HepG2 (cell line): ENCODE measurements around the gene NEU4. TPM values are rescaled to one million over a fixed set of nuclear protein-coding genes. Genes with fewer than 3 reads are reported as not detected.
A peak's percentile ranks its signal among the peaks of the same experiment; 100 is the strongest.

Experiments
- ATAC-seq: fragments of 200-7000 bp; cut with Tn5 transposase; 3 replicates; pipeline ENCODE4 v1.9.1; 2020; ENCODE audit warnings: mild to moderate bottlenecking, moderate library complexity
- BruUV-seq: library from RNA; stranded (reverse); fragments of 400-500 nt; replicated peaks from 2 replicates; lab custom pipeline; 2021; lab: Mats Ljungman, UMichigan
- CTCF ChIA-PET: fragments of 300-600 bp; formaldehyde crosslinking; extraction: SDS; loops from one replicate; lab custom pipeline; 2021; ENCODE audit warnings: low total read pairs, inconsistent platforms, low intra/inter-chr PET ratio; lab: Yijun Ruan, JAX
- POLR2A ChIA-PET: fragments of 350-600 bp; sonication (Branson Sonifier 250); formaldehyde crosslinking; loops from one replicate; lab custom pipeline; 2020; ENCODE audit warnings: antibody characterized with exemption, inconsistent platforms; lab: Yijun Ruan, JAX
- DNase-seq: peaks from one replicate; pipeline ENCODE4 v3.0.0-alpha.2; 2015; ENCODE audit warnings: low spot score
- FAIRE-seq: peaks from 3 replicates; lab custom pipeline; 2011; peaks lifted over from hg19 to GRCh38; lab: Jason Lieb, UNC
- H2AFZ ChIP-seq: one replicate; pipeline ENCODE4 v1.6.1; 2011; ENCODE audit warnings: low read length, inconsistent platforms
- H3K27ac ChIP-seq: fragments of 300-600 bp; 3 replicates; pipeline ENCODE4 v1.8.0; 2011; ENCODE audit warnings: mixed run types, mild to moderate bottlenecking, mixed read lengths, low read length, inconsistent platforms; ENCODE audit not compliant: insufficient read depth; ENCODE audit errors: extremely low read length
- H3K27me3 ChIP-seq, 2 experiments: fragments of 200-600 bp in 1 of 2; 2 replicates in 1 of 2; 3 replicates in 1 of 2; pipeline versions ENCODE4 v1.6.0 to v1.8.0; 2011; ENCODE audit warnings: low read length in 2 of 2, mild to moderate bottlenecking in 2 of 2, moderate library complexity in 2 of 2, inconsistent platforms in 1 of 2; ENCODE audit not compliant: insufficient read depth in 2 of 2, control insufficient read depth in 1 of 2
- H3K36me3 ChIP-seq, 2 experiments: fragments of 200-600 bp in 1 of 2; replicated peaks in 1 of 2; 2 replicates in 1 of 2; 3 replicates in 1 of 2; pipeline versions ENCODE4 v1.5.1 to v1.8.0; 2011; ENCODE audit warnings: low read length in 2 of 2, inconsistent platforms in 1 of 2; ENCODE audit not compliant: insufficient read depth in 2 of 2, control insufficient read depth in 1 of 2
- H3K4me1 ChIP-seq: 2 replicates; pipeline ENCODE4 v1.5.1; 2012; ENCODE audit warnings: low read length, inconsistent platforms; ENCODE audit not compliant: insufficient read depth
- H3K4me2 ChIP-seq: 2 replicates; pipeline ENCODE4 v1.6.0; 2011; ENCODE audit warnings: low read depth, low read length, inconsistent platforms
- H3K4me3 ChIP-seq, 3 experiments: fragments of 200-600 bp in 1 of 3; sonication (generic), shearing (Covaris generic) in 1 of 3; replicated peaks in 1 of 3; 2 replicates each; pipeline ENCODE4 v1.5.1; 2011 to 2016; ENCODE audit warnings: low read length in 3 of 3, inconsistent platforms in 2 of 3, low read depth in 2 of 3, mild to moderate bottlenecking in 2 of 3, control low read depth in 1 of 3, mixed read lengths in 1 of 3; ENCODE audit not compliant: insufficient read depth in 1 of 3
- H3K79me2 ChIP-seq: one replicate; pipeline ENCODE4 v1.6.1; 2011; ENCODE audit warnings: low read length, inconsistent platforms; ENCODE audit not compliant: insufficient read depth
- H3K9ac ChIP-seq: 2 replicates; pipeline ENCODE4 v1.6.0; 2011; ENCODE audit warnings: mild to moderate bottlenecking, low read depth, low read length, inconsistent platforms; ENCODE audit not compliant: insufficient read depth
- H3K9me3 ChIP-seq: 2 replicates; pipeline ENCODE4 v1.5.1; 2012; ENCODE audit warnings: mild to moderate bottlenecking, low read length
- H4K20me1 ChIP-seq: 2 replicates; pipeline ENCODE4 v1.6.0; 2011; ENCODE audit warnings: inconsistent platforms, mild to moderate bottlenecking, low read length, moderate library complexity; ENCODE audit not compliant: insufficient read depth
- BRD4 ChIP-seq: sonication (generic); formaldehyde crosslinking; IDR thresholded peaks from 2 replicates; pipeline ENCODE4 v1.4.0; 2020; ENCODE audit warnings: missing genetic modification reagents
- FOSL2 ChIP-seq: sonication (generic); formaldehyde crosslinking; IDR thresholded peaks from 2 replicates; pipeline ENCODE4 v1.4.0; 2020; ENCODE audit warnings: missing genetic modification reagents
- MAFK ChIP-seq, 2 experiments: IDR thresholded peaks in 1 of 2; conservative IDR thresholded peaks in 1 of 2; 2 replicates each; pipeline ENCODE4 v1.6.1; 2011; ENCODE audit warnings: improper control_type of control experiment in 2 of 2, low read length in 2 of 2
- MED1 ChIP-seq: sonication (generic); formaldehyde crosslinking; IDR thresholded peaks from 2 replicates; pipeline ENCODE4 v1.4.0; 2020; ENCODE audit warnings: missing genetic modification reagents
- MEIS2 ChIP-seq: sonication (generic); formaldehyde crosslinking; IDR thresholded peaks from 2 replicates; pipeline ENCODE4 v1.9.0; 2021; ENCODE audit warnings: mild to moderate bottlenecking, missing genetic modification reagents
- NFE2L2 ChIP-seq: fragments of 150-350 bp; IDR thresholded peaks from 2 replicates; pipeline ENCODE4 v1.6.1; 2014; ENCODE audit warnings: low read length
- NR2F6 ChIP-seq, 2 experiments: IDR thresholded peaks; 2 replicates each; pipeline ENCODE4 v1.6.1; 2016; ENCODE audit warnings: antibody characterized with exemption in 1 of 2, mild to moderate bottlenecking in 1 of 2
- POLR2AphosphoS5 ChIP-seq: IDR thresholded peaks from 2 replicates; pipeline ENCODE4 v1.6.1; 2012; ENCODE audit warnings: low read depth, low read length
- POLR2G ChIP-seq: fragments of 200-400 bp; formaldehyde crosslinking; IDR thresholded peaks from 2 replicates; pipeline ENCODE4 v1.6.1; 2018; ENCODE audit warnings: mild to moderate bottlenecking, low read depth, low read length, moderate library complexity
- RNF2 ChIP-seq: fragments of 450-650 bp; conservative IDR thresholded peaks from 2 replicates; pipeline ENCODE4 v1.6.1; 2016; ENCODE audit warnings: low read depth
- SAP130 ChIP-seq: IDR thresholded peaks from 2 replicates; pipeline ENCODE4 v1.6.1; 2016; ENCODE audit warnings: low read depth
- SP5 ChIP-seq: IDR thresholded peaks from 2 replicates; pipeline ENCODE4 v1.6.1; 2016; ENCODE audit warnings: low read depth, borderline replicate concordance
- SSRP1 ChIP-seq: IDR thresholded peaks from 2 replicates; pipeline ENCODE4 v1.6.1; 2016; ENCODE audit warnings: control low read depth
- SYNCRIP ChIP-seq: fragments of 200-400 bp; formaldehyde crosslinking; IDR thresholded peaks from 2 replicates; pipeline ENCODE4 v1.6.1; 2018; ENCODE audit warnings: mild to moderate bottlenecking, low read depth, low read length; ENCODE audit not compliant: insufficient read depth
- TCF7 ChIP-seq: sonication (generic); IDR thresholded peaks from 2 replicates; pipeline ENCODE4 v1.6.1; 2016; ENCODE audit warnings: antibody characterized with exemption, low read depth
- TSC22D2 ChIP-seq: sonication (generic); formaldehyde crosslinking; IDR thresholded peaks from 2 replicates; pipeline ENCODE4 v1.5.1; 2020; ENCODE audit warnings: missing genetic modification reagents, mild to moderate bottlenecking, borderline replicate concordance
- ZNF143 ChIP-seq: sonication (generic); formaldehyde crosslinking; IDR thresholded peaks from 2 replicates; pipeline ENCODE4 v1.4.0; 2020; ENCODE audit warnings: missing genetic modification reagents
- ZNF18 ChIP-seq: sonication (generic); formaldehyde crosslinking; IDR thresholded peaks from 2 replicates; pipeline ENCODE4 v1.8.0; 2022; ENCODE audit warnings: mild to moderate bottlenecking, missing genetic modification reagents; ENCODE audit not compliant: insufficient replicate concordance
- ZNF253 ChIP-seq: sonication (generic); formaldehyde crosslinking; IDR thresholded peaks from 2 replicates; pipeline ENCODE4 v1.8.0; 2022; ENCODE audit warnings: mild to moderate bottlenecking, missing genetic modification reagents, borderline replicate concordance
- ZNF761 ChIP-seq: sonication (generic); formaldehyde crosslinking; conservative IDR thresholded peaks from 2 replicates; pipeline ENCODE4 v1.4.0; 2020; ENCODE audit warnings: mild to moderate bottlenecking, missing genetic modification reagents
- ZNF850 ChIP-seq: sonication (generic); formaldehyde crosslinking; conservative IDR thresholded peaks from 2 replicates; pipeline ENCODE4 v1.9.0; 2021; ENCODE audit warnings: mild to moderate bottlenecking, missing genetic modification reagents
- WGBS: methylation state at CpG from one replicate; pipeline ENCODE4 v1.1.6; 2017; ENCODE audit warnings: low lambda C conversion rate; 5-methylcytosine and 5-hydroxymethylcytosine counted together
- in situ Hi-C: cut with HindIII; loops from 2 replicates; pipeline ENCODE4 v1.10.0; 2017; ENCODE audit warnings: low pct_unique_long_range_greater_than_20kb; ENCODE audit not compliant: extremely low pct_ligation_motif_present
- intact Hi-C: fragments of 100-400 bp; cut with micrococcal nuclease; formaldehyde crosslinking; loops from one replicate; pipeline ENCODE4 v1.10.0; 2022; ENCODE audit not compliant: unreplicated experiment
- polyA plus RNA-seq, 8 experiments: library from polyadenylated mRNA; depleted of rRNA in 3 of 8; stranded (reverse) in 7 of 8; unstranded in 1 of 8; fragments of >200 nt; fragmentation: Illumina TruSeq in 4 of 8; extraction: Trizol in 4 of 8; gene quantifications; 2 replicates each; pipeline versions ENCODE4 v1.2.1 to v1.2.3, GENCODE V29; 2011 to 2016; ENCODE audit warnings: low read depth in 4 of 8, missing spikeins in 1 of 8, mixed read lengths in 1 of 8; ENCODE audit not compliant: insufficient read depth in 1 of 8
- total RNA-seq, 5 experiments: library from RNA; depleted of rRNA; stranded (reverse); fragments of >200 nt; fragmentation: Illumina TruSeq; extraction: Trizol; gene quantifications; 2 replicates each; pipeline ENCODE4 v1.2.3, GENCODE V29; 2016; ENCODE audit warnings: low read depth in 1 of 5
- TF ChIP-seq, protein P1 (sequence below): sonication (generic); formaldehyde crosslinking; conservative IDR thresholded peaks from 2 replicates; pipeline ENCODE4 v1.8.1; 2023; ENCODE audit warnings: missing genetic modification reagents
- TF ChIP-seq, protein P2 (sequence below): IDR thresholded peaks from 2 replicates; pipeline ENCODE4 v1.6.1; 2016

NEU4 gene
- total and polyA plus RNA-seq, 2 of the 13 experiments (the other 11 are each of a cell fraction or from before 2014, with no cell fraction given), result 53.5 to 107 TPM

GRCh38 chr2:241772063-241772499 lies 36.9 kb upstream of the NEU4 start:
- ChIA-PET CTCF (no interaction called here), POLR2A (interaction anchor here (0.9 to 8.9 kb wide), 20 partner anchors 9 to 163 kb away, joined by 3 to 218 read pairs (median 6); partner anchors contain the start of genes D2HGDH, DTYMK, ING5 and NEU4)
- intact Hi-C loops (no loop called here), in situ Hi-C loops (loop anchor here (5.0 kb wide), 1 partner anchor 35 kb away; the partner anchor contains the start of gene NEU4)
- Histone ChIP-seq H3K9me3 (no peaks in the 10 kb centered on the region), H4K20me1 (no peaks in the 10 kb centered on the region), H3K9ac (peak overlapping the region; percentile 92), H3K36me3 (no peaks in the 10 kb centered on the region; a peak in 1 of 5 replicates), H3K79me2 (peaks cover 24% of the 10 kb centered on the region), H3K27ac (peak overlapping the region; percentile 92), H3K4me2 (peak overlapping the region; percentile 85), H3K4me1 (peaks cover 71% of the 10 kb centered on the region), H2AFZ (no peak overlapping the region), H3K4me3 (peak overlapping the region; percentile 67 to 82 (median 76)), H3K27me3 (no peaks in the 10 kb centered on the region; a peak in 1 of 5 replicates)
- no peak for FAIRE-seq
- no peak for ATAC-seq
- under 1% methylated on average over 9 of the region's 9 CpGs for WGBS
- no TSS peak for BruUV-seq
- DNase-seq, result peak; percentile 67
- TF ChIP-seq, protein P1, sequence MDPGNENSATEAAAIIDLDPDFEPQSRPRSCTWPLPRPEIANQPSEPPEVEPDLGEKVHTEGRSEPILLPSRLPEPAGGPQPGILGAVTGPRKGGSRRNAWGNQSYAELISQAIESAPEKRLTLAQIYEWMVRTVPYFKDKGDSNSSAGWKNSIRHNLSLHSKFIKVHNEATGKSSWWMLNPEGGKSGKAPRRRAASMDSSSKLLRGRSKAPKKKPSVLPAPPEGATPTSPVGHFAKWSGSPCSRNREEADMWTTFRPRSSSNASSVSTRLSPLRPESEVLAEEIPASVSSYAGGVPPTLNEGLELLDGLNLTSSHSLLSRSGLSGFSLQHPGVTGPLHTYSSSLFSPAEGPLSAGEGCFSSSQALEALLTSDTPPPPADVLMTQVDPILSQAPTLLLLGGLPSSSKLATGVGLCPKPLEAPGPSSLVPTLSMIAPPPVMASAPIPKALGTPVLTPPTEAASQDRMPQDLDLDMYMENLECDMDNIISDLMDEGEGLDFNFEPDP, result 0 out of 2 replicates have a peak, but pooled peaks have one; percentile 30
- TF ChIP-seq ZNF253 (CRISPR knock-in tag) (no peak), MAFK (conservative IDR thresholded peaks at IDR 0.05 in 1 of 2, IDR thresholded peaks at IDR 0.05 in 1 of 2; ENCODE audit: low read length in 2 of 2) (peak; percentile 95 to 96), NFE2L2 (no peak), POLR2AphosphoS5 (peak; percentile 61), TCF7 (peak; percentile 73), MED1 (CRISPR knock-in tag) (peak; percentile 8; the same call in 1 of the 2 replicates), ZNF761 (CRISPR knock-in tag) (peak; percentile 10; the same call in 1 of the 2 replicates), ZNF18 (CRISPR knock-in tag) (no peak), ZNF143 (no peak), SP5 (CRISPR knock-in tag) (peak; percentile 10; the same call in 1 of the 2 replicates), ZNF850 (CRISPR knock-in tag) (no peak), FOSL2 (CRISPR knock-in tag) (0 out of 2 replicates have a peak, but pooled peaks have one; percentile 6), TSC22D2 (CRISPR knock-in tag) (no peak), BRD4 (CRISPR knock-in tag) (no peak), RNF2 (no peak), NR2F6 (IDR thresholded peaks at IDR 0.05) (no peak), NR2F6 (CRISPR knock-in tag; IDR thresholded peaks at IDR 0.05) (0 out of 2 replicates have a peak, but pooled peaks have one; percentile 5), SSRP1 (0 out of 2 replicates have a peak, but pooled peaks have one; percentile 1), SAP130 (CRISPR knock-in tag) (peak; percentile 47; the same call in 1 of the 2 replicates), SYNCRIP (no peak), POLR2G (peak; percentile 70), MEIS2 (peak; percentile 12; the same call in 1 of the 2 replicates)
- TF ChIP-seq, protein P2, sequence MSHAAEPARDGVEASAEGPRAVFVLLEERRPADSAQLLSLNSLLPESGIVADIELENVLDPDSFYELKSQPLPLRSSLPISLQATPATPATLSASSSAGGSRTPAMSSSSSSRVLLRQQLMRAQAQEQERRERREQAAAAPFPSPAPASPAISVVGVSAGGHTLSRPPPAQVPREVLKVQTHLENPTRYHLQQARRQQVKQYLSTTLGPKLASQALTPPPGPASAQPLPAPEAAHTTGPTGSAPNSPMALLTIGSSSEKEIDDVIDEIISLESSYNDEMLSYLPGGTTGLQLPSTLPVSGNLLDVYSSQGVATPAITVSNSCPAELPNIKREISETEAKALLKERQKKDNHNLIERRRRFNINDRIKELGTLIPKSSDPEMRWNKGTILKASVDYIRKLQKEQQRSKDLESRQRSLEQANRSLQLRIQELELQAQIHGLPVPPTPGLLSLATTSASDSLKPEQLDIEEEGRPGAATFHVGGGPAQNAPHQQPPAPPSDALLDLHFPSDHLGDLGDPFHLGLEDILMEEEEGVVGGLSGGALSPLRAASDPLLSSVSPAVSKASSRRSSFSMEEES (CRISPR knock-in tag), result peak; percentile 81
